HG03354 (cell line): ENCODE data around the gene ZNF782.
"Not testable (repeated sequence)": the region's sequence is repeated elsewhere in the genome, so short reads cannot be mapped to it uniquely, and the experiment has no call there.

ENCODE experiments used
- ATAC-seq: cut with Tn5 transposase; IDR thresholded peaks from one replicate; pipeline ENCODE4 v1.9.1; 2021; ENCODE audit warnings: mild to moderate bottlenecking; ENCODE audit not compliant: unreplicated experiment, poor library complexity, severe bottlenecking

The ZNF782 gene

GRCh38 chr9:96856363-96857286 lies 2.3 kb upstream of the ZNF782 start:
- peak; percentile 59 for ATAC-seq

GRCh38 chr9:96854651-96855273 lies 448 bp upstream of the ZNF782 start:
- no peak for ATAC-seq

- no peak for ATAC-seq
Observed at GRCh38 chr9:96852676-96853075, 1.6 kb downstream of the ZNF782 start.

- ATAC-seq, result no peak
Observed at GRCh38 chr9:96844040-96844439, 10.3 kb downstream of the ZNF782 start.

GRCh38 chr9:96818533-96818932 lies 35.8 kb downstream of the ZNF782 start:
- no peak for ATAC-seq

GRCh38 chr9:96817973-96818372 lies 36.3 kb downstream of the ZNF782 start:
- ATAC-seq, result no peak

- ATAC-seq, result no peak
Observed at GRCh38 chr9:96813607-96814006, 40.7 kb downstream of the ZNF782 start.

GRCh38 chr9:96798959-96799358 lies 55.4 kb downstream of the ZNF782 start:
- not testable (repeated sequence) for ATAC-seq

GRCh38 chr9:96784021-96784420 lies 70.3 kb downstream of the ZNF782 start:
- ATAC-seq, result no peak

- no peak for ATAC-seq
Observed at GRCh38 chr9:96782235-96782634, 72.1 kb downstream of the ZNF782 start.

GRCh38 chr9:96781552-96781951 lies 72.8 kb downstream of the ZNF782 start:
- ATAC-seq, result no peak

GRCh38 chr9:96779089-96779488 lies 75.2 kb downstream of the ZNF782 start:
- ATAC-seq, result no peak

- no peak for ATAC-seq
Observed at GRCh38 chr9:96777426-96777864, 76.9 kb downstream of the ZNF782 start.

- ATAC-seq, result no peak
Observed at GRCh38 chr9:96771124-96771523, 83.2 kb downstream of the ZNF782 start.

GRCh38 chr9:96769989-96770388 lies 84.3 kb downstream of the ZNF782 start:
- ATAC-seq, result no peak
